ENCODE data around the gene LINC00632.

DNA sequence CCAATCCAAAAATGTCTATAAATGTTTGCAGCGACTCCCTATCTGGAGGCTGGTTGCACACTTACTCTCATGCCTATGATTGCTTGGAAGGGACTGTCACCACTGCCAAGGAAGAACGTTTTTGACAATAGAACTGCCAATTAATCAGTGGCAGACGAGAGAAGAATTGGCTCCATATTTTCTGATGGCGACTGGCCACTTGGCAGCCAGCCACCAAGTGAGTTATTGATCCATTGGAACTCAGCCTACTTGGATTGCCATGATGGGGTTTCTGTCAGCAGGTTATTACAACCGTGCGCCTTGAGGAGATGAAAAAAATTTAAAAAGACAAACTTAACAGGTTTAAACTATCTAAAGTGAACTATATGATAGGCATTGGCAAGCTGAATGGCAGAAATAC, 47.4 kb downstream of the LINC00632 start:
- TF ChIP-seq, protein P1, sequence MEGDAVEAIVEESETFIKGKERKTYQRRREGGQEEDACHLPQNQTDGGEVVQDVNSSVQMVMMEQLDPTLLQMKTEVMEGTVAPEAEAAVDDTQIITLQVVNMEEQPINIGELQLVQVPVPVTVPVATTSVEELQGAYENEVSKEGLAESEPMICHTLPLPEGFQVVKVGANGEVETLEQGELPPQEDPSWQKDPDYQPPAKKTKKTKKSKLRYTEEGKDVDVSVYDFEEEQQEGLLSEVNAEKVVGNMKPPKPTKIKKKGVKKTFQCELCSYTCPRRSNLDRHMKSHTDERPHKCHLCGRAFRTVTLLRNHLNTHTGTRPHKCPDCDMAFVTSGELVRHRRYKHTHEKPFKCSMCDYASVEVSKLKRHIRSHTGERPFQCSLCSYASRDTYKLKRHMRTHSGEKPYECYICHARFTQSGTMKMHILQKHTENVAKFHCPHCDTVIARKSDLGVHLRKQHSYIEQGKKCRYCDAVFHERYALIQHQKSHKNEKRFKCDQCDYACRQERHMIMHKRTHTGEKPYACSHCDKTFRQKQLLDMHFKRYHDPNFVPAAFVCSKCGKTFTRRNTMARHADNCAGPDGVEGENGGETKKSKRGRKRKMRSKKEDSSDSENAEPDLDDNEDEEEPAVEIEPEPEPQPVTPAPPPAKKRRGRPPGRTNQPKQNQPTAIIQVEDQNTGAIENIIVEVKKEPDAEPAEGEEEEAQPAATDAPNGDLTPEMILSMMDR (IDR thresholded peaks at IDR 0.05): no peak
- TF ChIP-seq EP300 (IDR thresholded peaks at IDR 0.05): no peak
